ENCODE data around the gene BAX. TPM values are rescaled to one million over a fixed set of nuclear protein-coding genes. Genes with fewer than 3 reads are reported as not detected.

Gene BAX
- polyA plus RNA-seq, 2 of the 4 experiments (the other 2 are of a cell fraction): 134 to 299 TPM

DNA sequence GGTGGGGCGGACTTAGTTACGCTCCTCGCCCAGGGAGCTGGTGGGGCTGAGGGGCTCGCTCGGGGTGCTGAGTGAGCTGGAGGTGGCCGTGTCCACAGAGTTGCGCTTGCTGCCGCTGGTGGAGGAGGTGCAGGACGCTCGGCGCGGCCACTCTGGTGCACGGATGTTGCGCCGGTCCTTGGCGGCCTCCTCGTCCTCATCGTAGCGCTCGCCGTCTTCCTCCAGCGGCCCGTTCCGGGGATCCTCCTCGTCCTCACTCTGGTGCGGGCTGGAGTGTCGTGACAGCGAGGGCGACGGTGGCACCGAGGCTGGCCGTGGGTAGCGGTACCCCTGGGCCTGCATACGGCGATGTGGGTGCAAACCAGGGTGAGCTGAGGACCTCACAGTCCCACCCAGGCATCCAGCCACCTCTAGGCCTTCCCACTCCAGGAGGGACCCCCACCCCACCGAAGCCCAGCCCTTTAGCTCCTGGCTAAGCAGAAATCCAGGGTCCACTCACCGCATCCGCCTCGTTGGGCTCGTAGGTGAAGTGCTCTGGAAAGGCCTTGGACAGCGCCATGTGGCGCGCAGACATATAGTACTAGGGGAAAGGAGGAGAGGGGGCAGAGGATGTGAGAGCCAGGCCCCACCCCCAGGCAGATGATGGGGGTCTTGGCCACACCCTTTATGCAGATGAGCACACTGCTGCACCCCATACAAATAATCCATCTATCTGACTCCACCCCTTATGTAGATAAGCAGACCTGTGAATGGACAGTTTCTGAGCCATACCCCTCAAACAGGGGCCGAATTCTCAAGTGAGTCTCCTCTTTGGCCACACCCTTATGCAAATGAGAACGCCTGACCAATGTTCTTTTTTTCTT, 14.8 kb downstream of the BAX start:
- POLR2A ChIA-PET: interaction anchor here (0.5 to 9.6 kb wide), 6 partner anchors 13 to 174 kb away, joined by 5 to 175 read pairs (median 13); partner anchors contain the start of genes BAX, GYS1, PLEKHA4 and PPP1R15A
- 95% methylated on average over 43 of the region's 45 CpGs for WGBS (ENCODE audit: missing lambda C conversion rate)
- Histone ChIP-seq H3K9me3 (no peaks in the 10 kb centered on the region), H3K27ac (peak overlapping the region in 1 of 2 experiments; percentile 63; a peak in 2 of 6 replicates), H3K4me3 (no peak overlapping the region), H3K4me2 (no peak overlapping the region), H3K4me1 (peaks cover 27% of the 10 kb centered on the region)
- DNase-seq (ENCODE audit: low read depth in 1 of 2, low spot score in 1 of 2): peak; percentile 74 to 86
- CTCF ChIA-PET: interaction anchor here (0.6 to 19.0 kb wide), 26 partner anchors 7 to 323 kb away, joined by 3 to 360 read pairs (median 13); partner anchors contain the start of genes BAX, CA11, DHDH and GYS1
- TF ChIP-seq NR3C1 (IDR thresholded peaks at IDR 0.05): no peak
- TF ChIP-seq, protein P1, sequence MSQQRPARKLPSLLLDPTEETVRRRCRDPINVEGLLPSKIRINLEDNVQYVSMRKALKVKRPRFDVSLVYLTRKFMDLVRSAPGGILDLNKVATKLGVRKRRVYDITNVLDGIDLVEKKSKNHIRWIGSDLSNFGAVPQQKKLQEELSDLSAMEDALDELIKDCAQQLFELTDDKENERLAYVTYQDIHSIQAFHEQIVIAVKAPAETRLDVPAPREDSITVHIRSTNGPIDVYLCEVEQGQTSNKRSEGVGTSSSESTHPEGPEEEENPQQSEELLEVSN (IDR thresholded peaks at IDR 0.05; ENCODE audit: borderline replicate concordance, low read depth): no peak
- no peak for TF ChIP-seq ZSCAN20 (CRISPR knock-in tag; IDR thresholded peaks at IDR 0.05)
- TF ChIP-seq, protein P2, sequence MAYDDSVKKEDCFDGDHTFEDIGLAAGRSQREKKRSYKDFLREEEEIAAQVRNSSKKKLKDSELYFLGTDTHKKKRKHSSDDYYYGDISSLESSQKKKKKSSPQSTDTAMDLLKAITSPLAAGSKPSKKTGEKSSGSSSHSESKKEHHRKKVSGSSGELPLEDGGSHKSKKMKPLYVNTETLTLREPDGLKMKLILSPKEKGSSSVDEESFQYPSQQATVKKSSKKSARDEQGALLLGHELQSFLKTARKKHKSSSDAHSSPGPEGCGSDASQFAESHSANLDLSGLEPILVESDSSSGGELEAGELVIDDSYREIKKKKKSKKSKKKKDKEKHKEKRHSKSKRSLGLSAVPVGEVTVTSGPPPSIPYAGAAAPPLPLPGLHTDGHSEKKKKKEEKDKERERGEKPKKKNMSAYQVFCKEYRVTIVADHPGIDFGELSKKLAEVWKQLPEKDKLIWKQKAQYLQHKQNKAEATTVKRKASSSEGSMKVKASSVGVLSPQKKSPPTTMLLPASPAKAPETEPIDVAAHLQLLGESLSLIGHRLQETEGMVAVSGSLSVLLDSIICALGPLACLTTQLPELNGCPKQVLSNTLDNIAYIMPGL (CRISPR knock-in tag; IDR thresholded peaks at IDR 0.05; ENCODE audit: borderline replicate concordance): no peak
- TF ChIP-seq, protein P3, sequence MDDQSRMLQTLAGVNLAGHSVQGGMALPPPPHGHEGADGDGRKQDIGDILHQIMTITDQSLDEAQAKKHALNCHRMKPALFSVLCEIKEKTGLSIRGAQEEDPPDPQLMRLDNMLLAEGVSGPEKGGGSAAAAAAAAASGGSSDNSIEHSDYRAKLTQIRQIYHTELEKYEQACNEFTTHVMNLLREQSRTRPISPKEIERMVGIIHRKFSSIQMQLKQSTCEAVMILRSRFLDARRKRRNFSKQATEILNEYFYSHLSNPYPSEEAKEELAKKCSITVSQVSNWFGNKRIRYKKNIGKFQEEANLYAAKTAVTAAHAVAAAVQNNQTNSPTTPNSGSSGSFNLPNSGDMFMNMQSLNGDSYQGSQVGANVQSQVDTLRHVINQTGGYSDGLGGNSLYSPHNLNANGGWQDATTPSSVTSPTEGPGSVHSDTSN (IDR thresholded peaks at IDR 0.05): no peak
- no peak for TF ChIP-seq MYC (IDR thresholded peaks at IDR 0.05; ENCODE audit: borderline replicate concordance, low read length)
- TF ChIP-seq, protein P4, sequence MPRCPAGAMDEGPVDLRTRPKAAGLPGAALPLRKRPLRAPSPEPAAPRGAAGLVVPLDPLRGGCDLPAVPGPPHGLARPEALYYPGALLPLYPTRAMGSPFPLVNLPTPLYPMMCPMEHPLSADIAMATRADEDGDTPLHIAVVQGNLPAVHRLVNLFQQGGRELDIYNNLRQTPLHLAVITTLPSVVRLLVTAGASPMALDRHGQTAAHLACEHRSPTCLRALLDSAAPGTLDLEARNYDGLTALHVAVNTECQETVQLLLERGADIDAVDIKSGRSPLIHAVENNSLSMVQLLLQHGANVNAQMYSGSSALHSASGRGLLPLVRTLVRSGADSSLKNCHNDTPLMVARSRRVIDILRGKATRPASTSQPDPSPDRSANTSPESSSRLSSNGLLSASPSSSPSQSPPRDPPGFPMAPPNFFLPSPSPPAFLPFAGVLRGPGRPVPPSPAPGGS (IDR thresholded peaks at IDR 0.05): no peak
- TF ChIP-seq NFE2L2 (conservative IDR thresholded peaks at IDR 0.05; ENCODE audit: low read length): no peak
- TF ChIP-seq HOXA7 (CRISPR knock-in tag; IDR thresholded peaks at IDR 0.05): no peak
- no peak for TF ChIP-seq FOXS1 (CRISPR knock-in tag; IDR thresholded peaks at IDR 0.05)
- no peak for TF ChIP-seq BHLHE40 (IDR thresholded peaks at IDR 0.05; ENCODE audit: low read depth, low read length)
- TF ChIP-seq KDM5A (IDR thresholded peaks at IDR 0.05): no peak
- no peak for TF ChIP-seq HDAC2 (IDR thresholded peaks at IDR 0.05)
- TF ChIP-seq, protein P5, sequence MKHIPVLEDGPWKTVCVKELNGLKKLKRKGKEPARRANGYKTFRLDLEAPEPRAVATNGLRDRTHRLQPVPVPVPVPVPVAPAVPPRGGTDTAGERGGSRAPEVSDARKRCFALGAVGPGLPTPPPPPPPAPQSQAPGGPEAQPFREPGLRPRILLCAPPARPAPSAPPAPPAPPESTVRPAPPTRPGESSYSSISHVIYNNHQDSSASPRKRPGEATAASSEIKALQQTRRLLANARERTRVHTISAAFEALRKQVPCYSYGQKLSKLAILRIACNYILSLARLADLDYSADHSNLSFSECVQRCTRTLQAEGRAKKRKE (CRISPR knock-in tag; IDR thresholded peaks at IDR 0.05; ENCODE audit: low read depth): no peak
- TF ChIP-seq, protein P6, sequence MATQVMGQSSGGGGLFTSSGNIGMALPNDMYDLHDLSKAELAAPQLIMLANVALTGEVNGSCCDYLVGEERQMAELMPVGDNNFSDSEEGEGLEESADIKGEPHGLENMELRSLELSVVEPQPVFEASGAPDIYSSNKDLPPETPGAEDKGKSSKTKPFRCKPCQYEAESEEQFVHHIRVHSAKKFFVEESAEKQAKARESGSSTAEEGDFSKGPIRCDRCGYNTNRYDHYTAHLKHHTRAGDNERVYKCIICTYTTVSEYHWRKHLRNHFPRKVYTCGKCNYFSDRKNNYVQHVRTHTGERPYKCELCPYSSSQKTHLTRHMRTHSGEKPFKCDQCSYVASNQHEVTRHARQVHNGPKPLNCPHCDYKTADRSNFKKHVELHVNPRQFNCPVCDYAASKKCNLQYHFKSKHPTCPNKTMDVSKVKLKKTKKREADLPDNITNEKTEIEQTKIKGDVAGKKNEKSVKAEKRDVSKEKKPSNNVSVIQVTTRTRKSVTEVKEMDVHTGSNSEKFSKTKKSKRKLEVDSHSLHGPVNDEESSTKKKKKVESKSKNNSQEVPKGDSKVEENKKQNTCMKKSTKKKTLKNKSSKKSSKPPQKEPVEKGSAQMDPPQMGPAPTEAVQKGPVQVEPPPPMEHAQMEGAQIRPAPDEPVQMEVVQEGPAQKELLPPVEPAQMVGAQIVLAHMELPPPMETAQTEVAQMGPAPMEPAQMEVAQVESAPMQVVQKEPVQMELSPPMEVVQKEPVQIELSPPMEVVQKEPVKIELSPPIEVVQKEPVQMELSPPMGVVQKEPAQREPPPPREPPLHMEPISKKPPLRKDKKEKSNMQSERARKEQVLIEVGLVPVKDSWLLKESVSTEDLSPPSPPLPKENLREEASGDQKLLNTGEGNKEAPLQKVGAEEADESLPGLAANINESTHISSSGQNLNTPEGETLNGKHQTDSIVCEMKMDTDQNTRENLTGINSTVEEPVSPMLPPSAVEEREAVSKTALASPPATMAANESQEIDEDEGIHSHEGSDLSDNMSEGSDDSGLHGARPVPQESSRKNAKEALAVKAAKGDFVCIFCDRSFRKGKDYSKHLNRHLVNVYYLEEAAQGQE (IDR thresholded peaks at IDR 0.05): no peak
- no peak for TF ChIP-seq JUN (IDR thresholded peaks at IDR 0.05)
- TF ChIP-seq CHD2 (IDR thresholded peaks at IDR 0.05; ENCODE audit: low read length, partially characterized antibody): no peak
- no peak for TF ChIP-seq PHF8 (IDR thresholded peaks at IDR 0.05; ENCODE audit: borderline replicate concordance, low read depth)
- TF ChIP-seq KDM1A (IDR thresholded peaks at IDR 0.05; ENCODE audit: low read depth): no peak
- peak; percentile 17 to 44 for ATAC-seq
- FAIRE-seq: no peak
